Heart right ventricle (tissue), 16 donors: ENCODE measurements around the gene DNAJB14. TPM values are rescaled to one million over a fixed set of nuclear protein-coding genes. Genes with fewer than 3 reads are reported as not detected.

Experiments used
- ATAC-seq, 8 donors: fragments of 200-7000 bp; cut with Tn5 transposase; one replicate each; pipeline ENCODE4 v1.9.1; 2020; ENCODE audit warnings: mild to moderate bottlenecking in 8 of 8, moderate library complexity in 8 of 8, moderate number of reproducible peaks in 1 of 8
- DNase-seq, 2 donors: peaks; one replicate each; pipeline ENCODE4 v3.0.0-alpha.2; 2020
- H3K27ac ChIP-seq, 10 donors: fragments of 200-600 bp; sonication (generic) in 2 of 10; one replicate each; pipeline versions ENCODE4 v1.5.0 to v1.8.0; 2020 to 2022; ENCODE audit warnings: mild to moderate bottlenecking in 3 of 10
- H3K27me3 ChIP-seq, 7 donors: fragments of 200-600 bp; one replicate each; pipeline ENCODE4 v1.8.0; 2021 to 2022; ENCODE audit warnings: mild to moderate bottlenecking in 2 of 7
- H3K36me3 ChIP-seq, 9 donors: fragments of 200-600 bp; sonication (generic) in 1 of 9; one replicate each; pipeline versions ENCODE4 v1.5.0 to v1.8.0; 2020 to 2022; ENCODE audit warnings: mild to moderate bottlenecking in 2 of 9
- H3K4me1 ChIP-seq, 9 donors: fragments of 200-600 bp; sonication (generic) in 1 of 9; one replicate each; pipeline versions ENCODE4 v1.5.0 to v1.8.0; 2020 to 2022; ENCODE audit warnings: mild to moderate bottlenecking in 4 of 9
- H3K4me3 ChIP-seq, 10 donors: fragments of 200-600 bp; sonication (generic) in 2 of 10; one replicate each; pipeline versions ENCODE4 v1.5.0 to v1.8.0; 2020 to 2022; ENCODE audit warnings: mild to moderate bottlenecking in 7 of 10, moderate library complexity in 2 of 10
- H3K9me3 ChIP-seq, 11 donors: fragments of 200-600 bp in 10 of 11; sonication (generic) in 2 of 11; one replicate each; pipeline versions ENCODE4 v1.5.0 to v1.8.0; 2013 to 2022; ENCODE audit warnings: mild to moderate bottlenecking in 2 of 11, control low read depth in 1 of 11, moderate library complexity in 1 of 11
- WGBS, 2 donors: extraction: QIAGEN DNeasy Blood & Tissue Kit; methylation state at CpG; one replicate each; pipeline ENCODE4 v1.1.7; 2013; ENCODE audit warnings: inconsistent platforms in 1 of 2; 5-methylcytosine and 5-hydroxymethylcytosine counted together
- intact Hi-C, 10 donors: fragments of 100-400 bp; cut with DNase I; formaldehyde crosslinking; loops; one replicate each; pipeline versions ENCODE4 v1.11.1 to v1.14.2; 2022
- polyA plus RNA-seq, 2 donors: library from polyadenylated mRNA; stranded (reverse); fragments of 200-250 nt; gene quantifications; one replicate each; pipeline ENCODE4 v1.2.3, GENCODE V29; 2013
- total RNA-seq, 10 donors: library from RNA; stranded (reverse); fragmentation: NEBNext Ultra II Directional in 3 of 10; extraction: Animal tissue kit (Norgen Biotek cat#: 25700) in 3 of 10; gene quantifications; one replicate each; pipeline versions ENCODE4 v1.2.1 to v1.2.4, GENCODE V29; 2021 to 2023
- TF ChIP-seq, protein P1 (sequence below), 9 donors: fragments of 200-600 bp; sonication (generic) in 2 of 9; IDR thresholded peaks; one replicate each; pipeline versions ENCODE4 v1.5.0 to v1.8.0; 2021 to 2022; ENCODE audit warnings: antibody characterized with exemption in 9 of 9, mild to moderate bottlenecking in 5 of 9, moderate library complexity in 1 of 9
- donor health status: Arrhythmogenic right ventricular cardiomyopathy.
- donor health status: ischemic (EF 13 %, LVEDD 7.1; RV severe dilation, severe dysfunction).
- donor health status: healthy with polysubstance abuse.
- donor health status: DM: no; HTN: yes; CAD: no.
- donor health status: DM: no; HTN: no; CAD: no.
- donor health status: ischemic (EF 25% LVEDD 6.9; RV normal size, moderate dysfunction).
- donor health status: ischemic (EF 25% LVEDD 5.7; RV mildly dilated, moderate dysfunction).
- donor health status: healthy.
- donor health status: DM: yes; HTN: yes; CAD: no.
- donor health status: Ischemic cardiomyopathy.
- donor health status: ischemic (EF 35%, LVEDD 5.7; RV mildly dilated, moderate dysfunction).
- donor health status: nonischemic (EF 11% LVEDD 7.7; RV severe dilation, severe dysfunction).
- donor health status: DM: yes; HTN: yes; CAD: no.
- donor health status: PGD.
- donor health status: ischemic (EF 29% LVEDD 5.4; RV normal size, mild dysfunction).
- donor health status: nonischemic (EF 23%, LVEDD 6.1; RV moderate dilation, normal function).

The DNAJB14 gene
- total and polyA plus RNA-seq, 12 donors: 4.7 to 25.9 (median 19.6) TPM

DNA sequence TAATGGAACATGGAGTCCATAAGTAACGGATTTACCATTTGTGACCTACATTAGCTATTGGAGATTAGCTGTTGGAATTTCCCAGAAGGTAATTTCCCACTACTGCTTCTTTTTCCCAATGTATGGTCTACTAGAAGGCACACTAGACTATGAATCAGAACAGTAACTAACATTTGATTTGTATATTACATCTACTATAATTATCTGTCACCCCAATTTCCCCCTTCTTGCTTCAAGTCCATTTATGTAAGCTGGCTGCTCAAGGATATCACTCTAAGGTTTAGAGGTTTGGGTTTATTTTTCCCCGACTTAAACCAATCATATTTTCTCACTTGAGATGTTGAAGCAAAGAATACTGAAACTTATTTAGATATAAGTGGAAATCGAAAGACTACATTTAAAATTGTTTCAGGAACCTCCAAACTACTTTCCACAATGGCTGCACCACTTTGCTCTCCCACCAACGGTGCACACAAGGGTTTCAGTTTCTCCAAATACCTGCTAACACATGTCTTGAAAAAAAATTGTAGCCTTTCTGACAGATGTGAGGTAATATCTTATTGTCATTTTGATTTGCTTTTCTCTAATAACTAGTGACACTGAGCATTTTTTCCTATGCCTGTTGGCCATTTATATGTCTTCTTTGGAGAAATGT is 37.0 kb upstream of the DNAJB14 start:
- ATAC-seq (no peak), DNase-seq (no peak)
- TF ChIP-seq, protein P1, sequence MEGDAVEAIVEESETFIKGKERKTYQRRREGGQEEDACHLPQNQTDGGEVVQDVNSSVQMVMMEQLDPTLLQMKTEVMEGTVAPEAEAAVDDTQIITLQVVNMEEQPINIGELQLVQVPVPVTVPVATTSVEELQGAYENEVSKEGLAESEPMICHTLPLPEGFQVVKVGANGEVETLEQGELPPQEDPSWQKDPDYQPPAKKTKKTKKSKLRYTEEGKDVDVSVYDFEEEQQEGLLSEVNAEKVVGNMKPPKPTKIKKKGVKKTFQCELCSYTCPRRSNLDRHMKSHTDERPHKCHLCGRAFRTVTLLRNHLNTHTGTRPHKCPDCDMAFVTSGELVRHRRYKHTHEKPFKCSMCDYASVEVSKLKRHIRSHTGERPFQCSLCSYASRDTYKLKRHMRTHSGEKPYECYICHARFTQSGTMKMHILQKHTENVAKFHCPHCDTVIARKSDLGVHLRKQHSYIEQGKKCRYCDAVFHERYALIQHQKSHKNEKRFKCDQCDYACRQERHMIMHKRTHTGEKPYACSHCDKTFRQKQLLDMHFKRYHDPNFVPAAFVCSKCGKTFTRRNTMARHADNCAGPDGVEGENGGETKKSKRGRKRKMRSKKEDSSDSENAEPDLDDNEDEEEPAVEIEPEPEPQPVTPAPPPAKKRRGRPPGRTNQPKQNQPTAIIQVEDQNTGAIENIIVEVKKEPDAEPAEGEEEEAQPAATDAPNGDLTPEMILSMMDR (IDR thresholded peaks at IDR 0.05): no peak
- no peaks in the 10 kb centered on the region for H3K36me3 ChIP-seq
- no peak overlapping the region for H3K4me3 ChIP-seq
- intact Hi-C loops: no loop called here
- H3K9me3 ChIP-seq: peaks cover 0 to 6% (median 0%) of the 10 kb centered on the region in 11 donors
- H3K27me3 ChIP-seq: no peaks in the 10 kb centered on the region
- 83 to 87% methylated on average over 4 of the region's 4 CpGs for WGBS, 2 donors
- H3K27ac ChIP-seq: no peak overlapping the region
- no peaks in the 10 kb centered on the region for H3K4me1 ChIP-seq

DNA sequence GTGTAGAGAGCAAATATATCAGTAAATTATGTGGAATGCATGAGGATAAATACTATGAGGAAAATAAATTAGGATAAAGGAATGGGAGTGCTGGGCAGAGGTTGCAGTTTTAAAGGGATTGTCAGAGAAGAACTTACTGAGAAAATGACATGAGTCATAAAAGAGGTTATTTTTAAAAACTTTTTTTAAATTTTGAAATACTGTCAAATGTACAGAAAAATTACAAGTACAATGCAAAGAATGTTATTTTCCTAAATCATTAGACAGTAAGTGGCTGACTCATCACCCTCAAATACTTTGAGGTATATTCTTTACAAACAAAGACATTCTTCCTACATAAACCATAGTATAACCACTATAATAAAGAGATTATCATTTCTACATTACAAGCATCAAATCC is 33.5 kb upstream of the DNAJB14 start:
- Histone ChIP-seq H3K4me3 (no peak overlapping the region), H3K27me3 (no peaks in the 10 kb centered on the region), H3K9me3 (peaks cover 0 to 24% (median 0%) of the 10 kb centered on the region in 11 donors), H3K27ac (no peak overlapping the region), H3K36me3 (no peaks in the 10 kb centered on the region), H3K4me1 (no peaks in the 10 kb centered on the region)
- TF ChIP-seq, protein P1 (IDR thresholded peaks at IDR 0.05): no peak
- intact Hi-C loops: no loop called here
- DNase-seq (no peak), ATAC-seq (no peak)

DNA sequence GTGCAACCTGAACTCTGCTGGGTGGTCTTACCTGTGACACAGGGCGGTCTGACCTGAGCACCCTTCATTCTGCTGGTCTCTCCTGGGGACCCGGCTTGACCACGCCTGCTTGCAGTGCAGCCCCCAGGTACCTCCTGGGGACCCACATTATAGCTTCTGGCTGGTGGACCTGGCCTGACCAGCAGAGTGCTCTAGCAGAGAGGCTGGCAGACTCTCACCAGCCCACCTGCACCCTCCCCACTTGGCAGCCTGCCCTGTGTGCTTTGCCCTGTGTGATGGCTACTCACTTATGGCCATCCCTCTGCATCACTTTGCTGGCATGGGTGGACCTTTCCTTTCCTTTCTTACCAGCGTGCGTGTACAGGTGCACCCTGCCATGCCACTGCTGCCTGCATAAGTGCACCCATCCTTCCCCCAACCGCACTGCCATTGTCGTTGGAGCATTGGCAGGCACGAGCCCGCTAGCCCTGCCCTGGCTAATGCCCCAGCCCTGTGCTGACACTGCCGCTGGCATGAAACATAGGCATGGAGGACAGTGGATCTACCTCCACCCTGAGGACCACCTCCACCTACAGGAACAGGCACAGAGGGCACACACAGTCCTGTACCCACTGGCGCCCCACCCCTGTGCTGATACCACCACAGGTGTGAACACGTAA is 25.2 kb upstream of the DNAJB14 start:
- Histone ChIP-seq H3K4me1 (no peaks in the 10 kb centered on the region), H3K36me3 (no peaks in the 10 kb centered on the region), H3K4me3 (no peak overlapping the region), H3K27ac (no peak overlapping the region), H3K9me3 (peaks cover 0 to 26% (median 0%) of the 10 kb centered on the region in 11 donors), H3K27me3 (no peaks in the 10 kb centered on the region)
- intact Hi-C loops: no loop called here
- TF ChIP-seq, protein P1 (IDR thresholded peaks at IDR 0.05): no peak
- ATAC-seq (no peak), DNase-seq (no peak)
- WGBS, 2 donors: 97% methylated on average over 12 of the region's 12 CpGs

DNA sequence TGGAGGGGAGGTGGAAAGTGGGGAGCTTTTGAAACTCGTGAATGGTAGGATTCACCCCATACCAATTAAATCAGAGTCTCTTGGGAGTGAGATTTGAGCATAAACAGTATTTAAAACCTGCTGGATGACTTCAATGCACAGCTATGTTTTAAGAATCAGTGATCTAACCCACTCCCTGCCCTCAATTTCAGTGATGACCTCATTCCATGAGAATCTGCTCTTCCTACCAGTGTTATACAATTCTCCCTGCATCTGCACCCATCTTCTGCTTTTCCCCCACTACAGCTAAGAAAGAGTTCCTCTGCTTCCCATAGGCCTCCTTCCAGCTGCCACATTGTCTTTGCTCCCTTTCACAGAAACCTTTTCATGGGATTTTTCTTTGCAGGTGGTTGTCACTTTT is 21.9 kb upstream of the DNAJB14 start:
- no peak for ATAC-seq
- Histone ChIP-seq H3K27me3 (peaks cover 0 to 4% (median 0%) of the 10 kb centered on the region in 7 donors), H3K9me3 (no peaks in the 10 kb centered on the region), H3K4me1 (no peaks in the 10 kb centered on the region), H3K4me3 (no peak overlapping the region), H3K27ac (no peak overlapping the region), H3K36me3 (no peaks in the 10 kb centered on the region)
- DNase-seq: no peak
- 38 to 55% methylated on average over 1 of the region's 1 CpG for WGBS, 2 donors
- intact Hi-C loops: no loop called here
- TF ChIP-seq, protein P1 (IDR thresholded peaks at IDR 0.05): no peak
